Stimulated activated CD8-positive, alpha-beta memory T cell treated with anti-CD3 and anti-CD28 coated beads, Interleukin-12 subunit alpha, Interleukin-12 subunit beta, amount 100 ng/mL, for 1 hour (primary cell): ENCODE results near the gene MAGED1.

Source experiments
- DNase-seq: peaks from one replicate; pipeline ENCODE4 v3.0.0-alpha.2; 2020; ENCODE audit warnings: low read depth

MAGED1 gene, protein sequence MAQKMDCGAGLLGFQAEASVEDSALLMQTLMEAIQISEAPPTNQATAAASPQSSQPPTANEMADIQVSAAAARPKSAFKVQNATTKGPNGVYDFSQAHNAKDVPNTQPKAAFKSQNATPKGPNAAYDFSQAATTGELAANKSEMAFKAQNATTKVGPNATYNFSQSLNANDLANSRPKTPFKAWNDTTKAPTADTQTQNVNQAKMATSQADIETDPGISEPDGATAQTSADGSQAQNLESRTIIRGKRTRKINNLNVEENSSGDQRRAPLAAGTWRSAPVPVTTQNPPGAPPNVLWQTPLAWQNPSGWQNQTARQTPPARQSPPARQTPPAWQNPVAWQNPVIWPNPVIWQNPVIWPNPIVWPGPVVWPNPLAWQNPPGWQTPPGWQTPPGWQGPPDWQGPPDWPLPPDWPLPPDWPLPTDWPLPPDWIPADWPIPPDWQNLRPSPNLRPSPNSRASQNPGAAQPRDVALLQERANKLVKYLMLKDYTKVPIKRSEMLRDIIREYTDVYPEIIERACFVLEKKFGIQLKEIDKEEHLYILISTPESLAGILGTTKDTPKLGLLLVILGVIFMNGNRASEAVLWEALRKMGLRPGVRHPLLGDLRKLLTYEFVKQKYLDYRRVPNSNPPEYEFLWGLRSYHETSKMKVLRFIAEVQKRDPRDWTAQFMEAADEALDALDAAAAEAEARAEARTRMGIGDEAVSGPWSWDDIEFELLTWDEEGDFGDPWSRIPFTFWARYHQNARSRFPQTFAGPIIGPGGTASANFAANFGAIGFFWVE

DNA sequence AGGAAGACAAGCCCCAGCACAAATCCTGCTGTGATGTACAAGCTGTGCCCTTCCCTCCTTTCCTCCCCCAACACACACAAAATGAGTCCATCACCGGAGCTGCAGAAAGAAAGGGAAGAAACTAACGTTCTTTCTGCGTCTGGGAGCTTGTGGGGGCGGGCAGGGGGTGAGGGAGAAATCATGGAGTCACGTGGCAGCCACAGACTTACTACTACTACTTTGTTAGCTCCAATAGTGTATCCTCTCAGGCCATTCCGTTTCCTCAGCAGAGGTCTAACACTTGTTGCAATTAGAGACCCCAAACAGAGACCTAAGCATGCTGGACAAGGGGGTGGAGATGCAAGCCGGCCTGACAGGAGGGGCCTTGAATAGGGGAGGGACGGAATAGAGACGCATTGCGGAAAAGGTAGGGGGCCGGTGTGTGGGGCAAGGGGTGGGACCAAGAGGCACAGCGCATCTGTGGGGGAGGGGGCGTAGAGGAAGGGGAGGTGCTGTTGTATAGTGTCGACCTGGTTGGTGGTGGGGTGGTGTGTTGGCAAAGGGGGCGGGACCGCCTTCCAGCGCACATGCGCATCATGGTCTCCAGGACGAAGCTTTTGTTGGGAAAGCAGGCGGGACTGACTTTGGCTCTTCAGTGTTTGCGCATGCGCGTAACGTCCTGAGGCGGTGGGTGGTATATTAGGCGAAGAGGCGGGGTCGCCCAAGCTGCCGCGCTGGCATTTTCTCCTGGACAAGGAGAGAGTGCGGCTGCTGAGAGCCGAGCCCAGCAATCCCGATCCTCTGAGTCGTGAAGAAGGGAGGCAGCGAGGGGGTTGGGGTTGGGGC lies at the start of gene MAGED1:
Gene MAGED1 (plus strand): TSS at position 703 of the 825 bp plus-strand sequence. CDS start 682 bp downstream, outside the sequence.
- peak; percentile 47 for DNase-seq

DNA sequence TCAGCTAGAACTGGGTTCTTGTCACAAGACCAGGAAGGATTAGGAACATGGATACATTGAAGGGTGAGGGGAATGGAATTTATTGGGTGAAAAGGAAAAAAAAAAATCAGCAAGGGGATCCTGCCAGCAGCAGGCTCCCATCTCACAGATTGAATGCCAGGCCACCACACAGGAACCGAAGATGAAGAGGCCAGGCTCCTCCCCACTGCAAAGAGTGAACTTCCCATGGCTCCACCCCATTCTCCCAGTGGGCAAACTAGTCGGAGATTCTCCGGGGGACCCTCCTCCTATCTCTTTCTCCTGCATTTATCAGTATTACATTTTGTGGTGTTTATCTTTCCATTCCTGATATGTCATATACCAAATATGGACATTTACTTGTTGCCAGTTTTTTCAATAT lies 46.0 kb upstream of the MAGED1 start:
- DNase-seq, result no peak

DNA sequence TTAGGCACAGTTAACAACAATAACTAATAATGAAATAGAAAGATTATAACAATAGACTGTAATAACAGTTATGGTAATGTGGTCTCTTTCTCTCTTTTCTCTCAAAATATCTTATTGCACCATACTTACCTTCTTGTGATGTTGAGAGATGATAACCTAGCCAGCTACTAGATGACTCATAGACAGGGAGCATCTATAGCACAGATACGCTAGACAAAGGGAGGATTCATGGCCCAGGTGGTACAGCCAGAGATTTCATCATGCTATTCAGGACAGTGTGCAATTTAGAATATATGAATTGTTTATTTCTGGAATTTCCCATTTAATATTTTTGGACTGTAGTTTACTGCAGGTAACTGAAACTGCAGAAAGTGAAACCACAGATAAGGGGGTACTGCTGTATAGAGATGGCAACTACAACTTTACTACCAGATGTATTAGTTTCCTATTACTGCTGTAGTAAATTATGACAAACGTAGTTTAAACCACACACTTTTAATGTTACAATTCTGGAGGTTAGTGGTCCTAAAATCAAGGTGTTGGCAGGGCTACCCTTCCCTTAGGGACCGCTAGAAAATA lies 41.8 kb upstream of the MAGED1 start:
- no peak for DNase-seq

DNA sequence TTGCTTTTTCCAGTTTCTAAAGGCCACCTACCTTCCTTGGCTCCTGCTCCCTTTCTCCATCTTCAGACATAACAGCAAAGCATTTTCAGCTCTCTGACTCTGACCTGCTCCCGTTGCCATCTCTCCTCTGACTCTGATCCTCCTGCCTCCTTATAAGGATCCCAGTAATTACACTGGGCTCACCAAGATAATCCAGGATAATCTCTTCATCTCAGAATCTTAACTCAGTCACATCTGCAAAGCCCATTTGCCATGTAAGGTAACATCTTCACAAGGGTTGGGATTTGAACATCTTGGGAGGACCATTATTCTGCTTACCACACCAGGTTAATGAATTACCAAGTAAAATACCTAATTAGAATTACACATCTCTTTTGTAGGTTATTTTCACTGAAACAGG lies 41.3 kb upstream of the MAGED1 start:
- no peak for DNase-seq

DNA sequence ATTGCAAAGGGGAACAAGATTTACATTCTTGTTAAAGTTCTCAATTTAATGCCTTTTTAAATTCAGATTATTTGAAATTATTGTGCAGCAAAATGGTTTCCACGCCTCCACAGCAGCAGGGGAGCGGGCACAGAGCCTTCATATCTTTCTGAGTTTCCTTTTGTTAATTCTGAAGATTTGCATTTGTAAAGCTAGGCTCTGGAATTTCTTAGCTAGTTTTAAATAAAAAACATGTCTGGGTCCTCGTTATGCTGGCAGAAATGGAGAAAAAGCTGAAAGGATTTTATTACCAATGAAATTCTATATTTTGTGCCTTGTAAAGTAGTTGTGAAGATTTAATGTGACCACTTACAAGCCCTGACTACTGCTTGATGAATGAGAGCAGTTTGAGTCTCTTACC lies 40.8 kb upstream of the MAGED1 start:
- DNase-seq, result no peak

DNA sequence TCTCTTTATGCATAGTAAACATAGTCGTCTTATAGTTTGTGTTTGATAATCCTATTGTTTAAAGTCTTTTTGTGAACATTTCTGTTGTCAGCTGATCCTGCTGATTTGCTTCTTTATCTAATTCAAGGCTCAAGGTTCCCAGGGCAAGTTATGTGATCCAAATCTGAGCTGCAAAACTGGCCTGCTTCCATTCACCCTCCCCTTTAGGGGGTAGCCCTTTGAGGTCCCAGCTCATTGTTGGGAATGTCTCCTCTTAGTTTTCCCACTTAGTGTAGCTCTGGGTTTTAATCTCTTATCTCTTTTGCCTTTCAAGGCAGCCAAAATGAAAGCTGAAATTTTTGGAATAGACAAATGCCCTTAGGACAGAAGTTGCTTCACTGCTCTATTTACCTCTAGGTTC lies 40.2 kb upstream of the MAGED1 start:
- no peak for DNase-seq

DNA sequence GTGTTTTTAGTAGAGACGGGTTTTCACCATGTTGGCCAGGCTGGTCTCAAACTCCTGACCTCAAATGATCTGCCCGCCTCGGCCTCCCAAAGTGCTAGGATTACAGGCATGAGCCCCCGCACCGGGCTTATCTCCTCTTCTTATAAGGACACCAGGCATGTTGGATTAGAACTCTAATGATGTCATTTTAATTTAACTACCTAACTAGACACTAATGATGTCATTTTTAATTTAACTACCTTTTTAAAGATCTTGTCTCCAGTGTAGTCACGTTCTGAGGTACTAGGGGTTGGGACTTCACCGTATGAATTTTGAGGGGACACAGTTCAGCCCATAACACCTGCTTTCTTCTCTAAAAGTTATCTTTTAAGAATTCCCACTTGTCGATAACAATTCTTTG lies 37.7 kb upstream of the MAGED1 start:
- no peak for DNase-seq

DNA sequence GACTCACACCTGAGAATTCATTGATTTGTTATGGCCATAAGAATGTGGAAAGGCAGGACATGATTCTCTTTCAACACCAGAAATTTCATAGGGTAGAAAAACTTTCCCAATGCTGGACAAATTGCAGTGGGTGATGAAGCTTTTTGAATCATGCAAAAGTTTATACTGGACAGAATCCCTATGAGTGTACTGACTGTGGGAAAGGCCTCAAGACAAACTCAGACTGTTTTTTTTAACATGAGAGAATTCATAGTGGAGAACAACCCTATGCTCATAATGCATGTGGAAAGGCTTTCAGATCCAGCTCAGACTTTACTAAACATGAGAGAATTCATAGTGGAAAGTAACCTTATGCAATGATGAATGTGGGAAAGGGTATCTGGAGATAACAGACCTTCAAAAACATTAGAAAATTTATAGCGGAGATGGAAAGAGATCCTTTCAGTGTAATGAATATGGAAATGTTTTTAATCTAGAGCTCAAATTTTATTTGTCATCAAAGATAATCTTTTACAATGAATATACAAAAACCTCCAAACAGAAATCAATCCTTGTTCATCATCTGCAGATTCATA lies 36.2 kb upstream of the MAGED1 start:
- no peak for DNase-seq

DNA sequence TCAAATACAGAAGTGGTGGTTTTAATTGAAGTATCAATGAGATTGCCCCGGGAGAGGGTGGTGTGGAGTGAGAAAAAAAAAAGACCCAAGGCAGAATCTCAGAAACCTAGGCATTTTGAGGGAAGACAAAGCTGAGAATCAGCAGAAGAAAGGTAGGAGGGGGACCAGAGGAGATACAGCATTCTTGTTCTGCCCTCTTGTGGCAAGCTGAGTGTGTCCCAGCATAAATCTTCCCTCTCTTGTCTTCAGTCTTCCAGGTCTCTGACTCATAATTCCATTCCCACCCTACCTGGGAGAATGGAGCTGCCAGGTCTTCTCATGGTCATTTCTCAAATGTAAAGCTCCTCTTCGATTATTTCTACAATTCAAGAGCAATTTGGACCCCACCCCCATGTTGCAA lies 32.7 kb upstream of the MAGED1 start:
- DNase-seq, result no peak

DNA sequence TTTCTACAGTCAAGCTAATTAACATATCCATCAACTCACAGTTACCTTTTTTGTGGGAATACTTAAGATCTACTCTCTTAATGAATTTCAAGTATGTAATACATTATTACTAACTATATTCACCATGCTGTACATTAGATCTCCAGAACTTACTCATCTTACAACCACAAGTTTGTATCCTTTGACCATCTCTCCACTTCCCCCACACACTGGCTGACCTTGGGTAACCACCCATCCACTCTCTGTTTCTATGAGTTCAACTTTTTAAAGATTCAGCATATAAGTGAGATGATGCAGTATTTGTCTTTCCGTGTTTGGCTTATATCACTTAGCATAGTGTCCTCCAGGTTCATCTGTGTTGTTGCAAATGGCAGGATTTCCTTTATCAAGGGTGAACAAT lies 30.5 kb upstream of the MAGED1 start:
- DNase-seq, result no peak

DNA sequence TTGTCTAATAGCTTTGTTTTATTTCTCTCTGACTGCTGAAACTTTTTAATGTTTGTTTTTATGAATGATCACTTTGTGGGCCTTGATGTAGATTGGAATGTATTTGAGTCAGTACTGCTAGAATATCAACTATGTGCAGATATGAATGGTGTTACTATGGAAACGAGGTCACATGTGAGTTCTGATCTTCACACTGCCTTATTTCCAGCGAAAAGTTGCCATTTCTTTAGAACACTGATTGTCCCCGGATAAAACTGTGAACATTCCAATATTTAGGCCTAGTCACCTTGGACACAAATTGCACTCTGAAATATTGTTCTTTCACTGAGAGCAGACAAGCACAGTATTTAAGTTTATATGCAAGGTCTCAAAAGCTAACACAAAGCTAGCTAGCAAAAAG lies 27.2 kb upstream of the MAGED1 start:
- DNase-seq, result no peak

DNA sequence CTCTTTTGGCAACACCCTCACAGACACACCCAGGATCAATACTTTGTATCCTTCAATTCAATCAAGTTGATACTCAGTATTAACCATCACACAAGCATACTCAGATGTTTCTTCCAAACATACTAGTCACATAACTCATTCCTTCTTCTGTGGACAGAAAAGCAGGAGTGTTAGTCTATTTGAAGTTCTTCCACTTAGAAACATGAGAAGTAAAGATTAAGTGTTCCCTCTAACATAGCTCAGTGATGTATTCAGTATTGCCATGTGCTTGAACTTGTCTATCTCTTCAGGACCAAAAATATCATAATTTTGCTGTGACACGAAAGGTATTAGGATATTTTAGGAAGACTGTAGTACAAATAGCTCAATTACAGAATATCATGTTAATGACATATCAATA lies 25.8 kb upstream of the MAGED1 start:
- no peak for DNase-seq

DNA sequence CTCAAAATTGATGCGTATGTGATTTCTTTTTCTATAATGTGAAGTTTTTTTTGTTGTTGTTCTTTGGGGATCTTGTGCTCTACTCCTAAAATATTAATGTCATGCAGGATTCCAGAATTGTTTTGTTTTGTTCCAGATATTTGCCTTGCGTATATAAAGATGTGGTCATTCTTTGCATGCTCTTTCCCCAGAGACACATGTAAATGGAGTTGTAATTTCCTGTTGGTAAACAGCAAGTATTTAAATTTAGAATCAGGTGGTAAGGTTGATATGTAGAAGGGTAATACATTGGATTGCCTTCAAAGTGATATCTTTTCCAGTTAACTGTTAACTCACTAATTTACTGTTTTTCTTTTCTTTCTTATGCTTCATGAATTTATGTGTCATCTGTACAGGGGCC lies 23.1 kb upstream of the MAGED1 start:
- DNase-seq, result no peak

DNA sequence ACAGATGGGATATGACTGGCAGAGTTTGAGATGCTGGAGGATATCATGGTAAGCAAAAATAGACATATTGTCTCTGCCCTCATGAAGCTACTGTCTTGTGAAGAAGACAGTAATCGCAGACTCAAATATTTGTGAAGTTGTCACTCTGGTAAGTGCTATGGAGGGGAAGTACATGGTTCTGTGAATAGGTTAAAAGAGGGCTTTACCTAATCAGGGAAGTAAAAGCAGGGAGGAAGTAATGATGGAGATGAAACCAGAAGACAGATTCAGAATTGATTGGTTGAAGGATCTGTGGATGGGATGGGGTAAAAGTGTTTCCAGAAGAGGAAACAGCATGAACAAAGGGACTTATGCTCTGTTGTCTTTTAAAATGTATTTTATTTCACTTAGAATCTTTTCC lies 19.3 kb upstream of the MAGED1 start:
- no peak for DNase-seq

DNA sequence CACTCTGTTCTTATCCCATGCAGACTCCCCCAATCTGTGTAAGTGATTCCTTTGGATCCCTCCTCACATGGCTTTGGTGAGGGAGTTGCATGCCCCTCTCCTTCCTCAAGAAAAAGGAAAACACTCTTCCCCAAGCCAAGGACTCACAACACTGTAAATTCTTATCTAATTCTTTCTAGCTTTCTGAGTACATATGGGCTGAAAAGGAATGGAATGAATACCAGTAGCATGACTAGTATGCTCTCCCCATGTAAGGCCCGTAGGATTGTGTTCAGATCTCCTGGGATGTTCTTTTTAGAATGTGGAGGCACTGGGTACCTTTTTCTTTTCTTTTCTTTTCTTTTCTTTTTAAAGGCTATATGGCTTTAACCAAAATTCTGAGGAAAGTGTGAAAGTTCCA lies 17.0 kb upstream of the MAGED1 start:
- DNase-seq, result no peak

DNA sequence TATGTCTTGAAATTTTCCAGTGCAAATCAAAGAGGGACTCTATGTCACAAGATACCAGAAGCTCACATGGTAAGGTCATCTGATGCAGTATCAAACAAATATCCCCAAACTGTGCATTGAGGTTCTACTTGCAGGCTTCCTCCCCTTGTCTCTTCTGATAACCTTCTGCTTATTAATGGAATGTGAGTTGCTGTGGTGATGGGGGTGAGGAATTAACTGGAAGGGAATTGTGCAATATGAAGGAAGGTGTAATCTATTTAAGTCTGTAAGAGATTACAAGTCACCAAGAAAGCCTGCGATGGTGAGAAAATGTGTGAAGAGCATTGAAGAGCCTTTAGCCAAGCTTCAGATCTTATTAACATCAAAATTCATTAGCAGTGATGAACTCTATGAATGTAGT lies 15.4 kb upstream of the MAGED1 start:
- DNase-seq, result no peak

DNA sequence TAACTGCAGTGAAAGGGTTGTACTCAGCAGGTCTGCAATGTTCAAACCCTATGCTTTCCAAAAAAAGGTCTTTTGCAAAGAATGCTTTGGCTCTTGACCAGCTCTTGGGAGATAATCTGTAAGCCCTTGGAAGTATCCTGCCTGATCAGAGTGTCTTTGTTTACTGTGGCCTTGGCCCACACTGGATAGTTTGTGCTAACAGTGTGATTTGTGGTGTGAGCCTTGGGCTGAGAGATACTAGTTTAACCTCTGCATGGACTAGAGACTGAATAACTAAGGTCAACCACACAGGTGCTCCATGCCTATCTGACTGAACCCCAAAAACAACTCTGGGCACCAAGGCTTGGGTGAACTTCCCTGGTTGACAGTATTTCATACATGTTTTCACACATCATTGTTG lies 3.6 kb upstream of the MAGED1 start:
- DNase-seq, result no peak

DNA sequence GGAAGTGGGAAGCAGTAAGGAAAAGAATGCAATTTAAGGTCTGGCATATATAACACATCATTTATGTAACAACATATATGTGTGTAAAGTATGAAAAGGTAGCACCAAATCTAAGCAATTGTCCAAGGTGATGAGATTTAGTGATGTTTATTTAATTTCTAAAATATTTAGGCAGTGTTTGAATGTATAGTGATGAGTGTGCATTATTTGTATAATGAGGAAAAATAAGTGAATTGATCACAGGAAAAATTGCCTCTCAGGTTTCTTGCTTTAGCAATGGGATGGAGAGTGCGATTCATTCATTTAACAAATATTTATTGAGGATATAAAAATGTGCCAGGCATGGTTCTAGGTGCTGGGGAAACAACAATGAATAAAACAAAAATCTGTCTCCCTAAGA lies 2.2 kb upstream of the MAGED1 start:
- no peak for DNase-seq

DNA sequence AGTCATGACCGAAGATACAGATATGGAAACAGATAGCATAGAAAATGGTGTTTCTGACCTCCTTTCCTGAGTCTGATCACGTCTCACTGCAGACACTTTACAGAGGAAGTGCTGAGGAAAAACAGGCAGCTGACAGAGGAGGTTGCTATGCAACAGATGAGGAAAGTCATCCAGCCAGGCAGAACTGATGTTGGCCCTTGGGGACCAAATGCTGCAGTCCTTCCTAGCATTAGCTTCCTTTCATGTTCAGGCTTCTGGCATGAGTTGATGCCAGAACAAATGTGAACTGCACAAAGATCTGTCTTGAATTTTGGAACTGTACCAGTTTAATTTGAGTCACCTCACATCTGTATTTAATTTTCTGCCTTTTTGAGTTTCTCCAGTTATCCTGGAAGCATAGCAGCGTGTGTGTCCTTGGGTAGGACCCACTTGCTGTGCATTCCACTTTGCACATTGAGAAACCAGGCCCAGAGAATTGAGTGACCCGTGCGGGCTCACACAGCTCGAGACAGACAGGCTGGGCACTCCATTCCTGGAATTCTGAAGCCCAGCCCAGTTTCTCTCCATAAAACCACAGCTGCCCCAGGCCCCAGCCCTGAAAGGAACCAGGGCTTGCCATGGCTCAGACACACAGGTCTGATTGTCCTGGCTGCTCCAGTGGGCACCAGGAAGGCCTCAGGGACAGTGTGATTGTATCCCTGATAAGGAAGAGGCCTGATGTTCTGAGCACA lies 1.4 kb upstream of the MAGED1 start:
- no peak for DNase-seq

DNA sequence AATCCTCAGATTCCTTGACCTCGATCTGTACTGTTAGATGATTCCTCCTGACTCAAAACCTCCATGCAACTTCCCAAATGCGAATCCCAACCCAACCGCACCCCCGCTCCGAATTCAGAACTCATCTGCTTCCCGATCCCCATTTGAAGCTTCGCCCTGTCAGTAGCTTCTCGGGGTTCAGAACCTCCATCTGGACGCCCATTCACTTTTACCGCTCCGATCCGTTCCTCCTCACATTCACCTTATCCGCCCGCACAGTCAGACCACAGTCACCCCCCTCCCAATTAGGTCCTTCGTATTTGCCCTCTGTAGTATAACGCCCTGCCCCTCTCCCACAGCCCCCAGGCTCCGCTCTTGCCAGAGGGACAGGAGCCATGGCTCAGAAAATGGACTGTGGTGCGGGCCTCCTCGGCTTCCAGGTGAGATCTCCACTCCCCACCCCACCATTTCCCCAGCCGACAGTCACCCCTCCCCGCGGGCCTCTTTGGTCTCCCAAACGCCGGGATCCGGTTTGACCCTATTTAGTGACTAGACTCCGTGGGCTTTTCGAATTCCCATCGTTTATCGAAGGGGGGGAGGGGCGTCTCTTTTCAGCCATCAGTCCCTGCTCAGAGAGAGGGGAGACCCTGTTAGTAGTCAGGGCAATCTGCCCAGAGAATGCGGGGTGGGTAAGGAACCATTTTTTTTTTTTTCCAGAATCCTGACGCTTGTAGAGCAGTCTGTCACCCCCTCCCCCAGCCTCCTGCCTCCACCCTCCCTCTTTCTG lies 691 bp downstream of the MAGED1 start:
- no peak for DNase-seq
